ENCODE data around the gene DDX56. TPM values are rescaled to one million over a fixed set of nuclear protein-coding genes. Genes with fewer than 3 reads are reported as not detected.

The DDX56 gene
- total RNA-seq, 1 experiment from 2014 or later, result 83.1 TPM

- TF ChIP-seq E2F1 (CRISPR knock-in tag; IDR thresholded peaks at IDR 0.05), result no peak
- TF ChIP-seq ETV6 (CRISPR knock-in tag; IDR thresholded peaks at IDR 0.05), result no peak
Observed at GRCh38 chr7:44618045-44618444, 44.3 kb upstream of the DDX56 start (continued).

- Mint-ChIP-seq H3K36me3 (no peaks in the 10 kb centered on the region), H3K27me3 (ENCODE audit: low read depth) (no peaks in the 10 kb centered on the region), H3K4me3 (no peak overlapping the region), H3K27ac (no peak overlapping the region), H3K9me3 (no peaks in the 10 kb centered on the region), H3K4me1 (peaks cover 25% of the 10 kb centered on the region)
- ATAC-seq (no peak), DNase-seq (ENCODE audit: low spot score) (no peak)
- TF ChIP-seq ATF3 (CRISPR knock-in tag; conservative IDR thresholded peaks at IDR 0.05), result no peak
- no peak for TF ChIP-seq FOXK1 (CRISPR knock-in tag; IDR thresholded peaks at IDR 0.05)
- no peak for TF ChIP-seq MLX (CRISPR knock-in tag; IDR thresholded peaks at IDR 0.05)
- no peak for TF ChIP-seq KAT7 (CRISPR knock-in tag; IDR thresholded peaks at IDR 0.05; ENCODE audit: borderline replicate concordance)
- no peak for TF ChIP-seq ZNF671 (CRISPR knock-in tag; IDR thresholded peaks at IDR 0.05)
- TF ChIP-seq, protein P1, sequence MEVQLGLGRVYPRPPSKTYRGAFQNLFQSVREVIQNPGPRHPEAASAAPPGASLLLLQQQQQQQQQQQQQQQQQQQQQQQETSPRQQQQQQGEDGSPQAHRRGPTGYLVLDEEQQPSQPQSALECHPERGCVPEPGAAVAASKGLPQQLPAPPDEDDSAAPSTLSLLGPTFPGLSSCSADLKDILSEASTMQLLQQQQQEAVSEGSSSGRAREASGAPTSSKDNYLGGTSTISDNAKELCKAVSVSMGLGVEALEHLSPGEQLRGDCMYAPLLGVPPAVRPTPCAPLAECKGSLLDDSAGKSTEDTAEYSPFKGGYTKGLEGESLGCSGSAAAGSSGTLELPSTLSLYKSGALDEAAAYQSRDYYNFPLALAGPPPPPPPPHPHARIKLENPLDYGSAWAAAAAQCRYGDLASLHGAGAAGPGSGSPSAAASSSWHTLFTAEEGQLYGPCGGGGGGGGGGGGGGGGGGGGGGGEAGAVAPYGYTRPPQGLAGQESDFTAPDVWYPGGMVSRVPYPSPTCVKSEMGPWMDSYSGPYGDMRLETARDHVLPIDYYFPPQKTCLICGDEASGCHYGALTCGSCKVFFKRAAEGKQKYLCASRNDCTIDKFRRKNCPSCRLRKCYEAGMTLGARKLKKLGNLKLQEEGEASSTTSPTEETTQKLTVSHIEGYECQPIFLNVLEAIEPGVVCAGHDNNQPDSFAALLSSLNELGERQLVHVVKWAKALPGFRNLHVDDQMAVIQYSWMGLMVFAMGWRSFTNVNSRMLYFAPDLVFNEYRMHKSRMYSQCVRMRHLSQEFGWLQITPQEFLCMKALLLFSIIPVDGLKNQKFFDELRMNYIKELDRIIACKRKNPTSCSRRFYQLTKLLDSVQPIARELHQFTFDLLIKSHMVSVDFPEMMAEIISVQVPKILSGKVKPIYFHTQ (CRISPR knock-in tag; IDR thresholded peaks at IDR 0.05), result no peak
- TF ChIP-seq, protein P2, sequence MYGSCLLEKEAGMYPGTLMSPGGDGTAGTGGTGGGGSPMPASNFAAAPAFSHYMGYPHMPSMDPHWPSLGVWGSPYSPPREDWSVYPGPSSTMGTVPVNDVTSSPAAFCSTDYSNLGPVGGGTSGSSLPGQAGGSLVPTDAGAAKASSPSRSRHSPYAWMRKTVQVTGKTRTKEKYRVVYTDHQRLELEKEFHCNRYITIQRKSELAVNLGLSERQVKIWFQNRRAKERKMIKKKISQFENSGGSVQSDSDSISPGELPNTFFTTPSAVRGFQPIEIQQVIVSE (CRISPR knock-in tag; IDR thresholded peaks at IDR 0.05; ENCODE audit: borderline replicate concordance), result no peak
- no peak for TF ChIP-seq IRF2 (CRISPR knock-in tag; IDR thresholded peaks at IDR 0.05; ENCODE audit: borderline replicate concordance, low read depth)
- TF ChIP-seq NR1H2 (CRISPR knock-in tag; IDR thresholded peaks at IDR 0.05), result no peak
- TF ChIP-seq, protein P3, sequence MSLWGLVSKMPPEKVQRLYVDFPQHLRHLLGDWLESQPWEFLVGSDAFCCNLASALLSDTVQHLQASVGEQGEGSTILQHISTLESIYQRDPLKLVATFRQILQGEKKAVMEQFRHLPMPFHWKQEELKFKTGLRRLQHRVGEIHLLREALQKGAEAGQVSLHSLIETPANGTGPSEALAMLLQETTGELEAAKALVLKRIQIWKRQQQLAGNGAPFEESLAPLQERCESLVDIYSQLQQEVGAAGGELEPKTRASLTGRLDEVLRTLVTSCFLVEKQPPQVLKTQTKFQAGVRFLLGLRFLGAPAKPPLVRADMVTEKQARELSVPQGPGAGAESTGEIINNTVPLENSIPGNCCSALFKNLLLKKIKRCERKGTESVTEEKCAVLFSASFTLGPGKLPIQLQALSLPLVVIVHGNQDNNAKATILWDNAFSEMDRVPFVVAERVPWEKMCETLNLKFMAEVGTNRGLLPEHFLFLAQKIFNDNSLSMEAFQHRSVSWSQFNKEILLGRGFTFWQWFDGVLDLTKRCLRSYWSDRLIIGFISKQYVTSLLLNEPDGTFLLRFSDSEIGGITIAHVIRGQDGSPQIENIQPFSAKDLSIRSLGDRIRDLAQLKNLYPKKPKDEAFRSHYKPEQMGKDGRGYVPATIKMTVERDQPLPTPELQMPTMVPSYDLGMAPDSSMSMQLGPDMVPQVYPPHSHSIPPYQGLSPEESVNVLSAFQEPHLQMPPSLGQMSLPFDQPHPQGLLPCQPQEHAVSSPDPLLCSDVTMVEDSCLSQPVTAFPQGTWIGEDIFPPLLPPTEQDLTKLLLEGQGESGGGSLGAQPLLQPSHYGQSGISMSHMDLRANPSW (CRISPR knock-in tag; conservative IDR thresholded peaks at IDR 0.05; ENCODE audit: low read depth), result no peak
- TF ChIP-seq SP1 (CRISPR knock-in tag; conservative IDR thresholded peaks at IDR 0.05), result no peak
- TF ChIP-seq ZNF232 (CRISPR knock-in tag; IDR thresholded peaks at IDR 0.05), result no peak
- no peak for TF ChIP-seq ZNF263 (CRISPR knock-in tag; IDR thresholded peaks at IDR 0.05; ENCODE audit: low read depth)
- TF ChIP-seq HMGA2 (CRISPR knock-in tag; IDR thresholded peaks at IDR 0.05), result no peak
- POLR2A ChIA-PET, result no interaction called here
- CTCF ChIA-PET, result interaction anchor here (1.0 kb wide), 1 partner anchor 22 kb away, joined by 3 read pairs; no protein-coding TSS in a partner anchor
Observed at GRCh38 chr7:44617225-44617890, 43.6 kb upstream of the DDX56 start.

All from WTC11 (cell line).